ENCODE data around the gene KRTAP5-1.

The KRTAP5-1 gene

GRCh38 chr11:1570896-1571759 lies 14.0 kb downstream of the KRTAP5-1 start:
- DNase-seq = peak in 1 of 2 experiments; percentile 23

GRCh38 chr11:1570531-1570895 lies 14.6 kb downstream of the KRTAP5-1 start:
- no peak for DNase-seq

- DNase-seq = no peak
These were observed 15.1 kb downstream of the KRTAP5-1 start for GRCh38 chr11:1570001-1570453.

- no peak for DNase-seq
These were observed 15.8 kb downstream of the KRTAP5-1 start for GRCh38 chr11:1569251-1569780.

- DNase-seq = no peak
These were observed 16.6 kb downstream of the KRTAP5-1 start for GRCh38 chr11:1568441-1568911.

- no peak for DNase-seq
These were observed 17.4 kb downstream of the KRTAP5-1 start for GRCh38 chr11:1567721-1568100.

GRCh38 chr11:1567052-1567720 lies 17.9 kb downstream of the KRTAP5-1 start:
- no peak for DNase-seq

- no peak for DNase-seq
These were observed 18.6 kb downstream of the KRTAP5-1 start for GRCh38 chr11:1566381-1567051.

- no peak for DNase-seq
These were observed 19.2 kb downstream of the KRTAP5-1 start for GRCh38 chr11:1565904-1566247.

GRCh38 chr11:1565173-1565903 lies 19.7 kb downstream of the KRTAP5-1 start:
- DNase-seq = no peak

GRCh38 chr11:1564535-1565172 lies 20.4 kb downstream of the KRTAP5-1 start:
- DNase-seq = no peak

- no peak for DNase-seq
These were observed 21.2 kb downstream of the KRTAP5-1 start for GRCh38 chr11:1563697-1564534.

- no peak for DNase-seq
These were observed 21.9 kb downstream of the KRTAP5-1 start for GRCh38 chr11:1563149-1563638.

- no peak for DNase-seq
These were observed 22.5 kb downstream of the KRTAP5-1 start for GRCh38 chr11:1562469-1563148.

- no peak for DNase-seq
These were observed 23.1 kb downstream of the KRTAP5-1 start for GRCh38 chr11:1561955-1562354.

- no peak for DNase-seq
These were observed 23.8 kb downstream of the KRTAP5-1 start for GRCh38 chr11:1561266-1561665.

GRCh38 chr11:1560649-1561251 lies 24.3 kb downstream of the KRTAP5-1 start:
- no peak for DNase-seq

- DNase-seq = no peak
These were observed 25.0 kb downstream of the KRTAP5-1 start for GRCh38 chr11:1560002-1560648.
